DMS79 (cell line): Measurements from ENCODE around the gene RBFOX2.
"Not testable (repeated sequence)": the region's sequence is repeated elsewhere in the genome, so short reads cannot be mapped to it uniquely, and the experiment has no call there.

Experiments used
- DNase-seq: peaks from one replicate; lab custom pipeline; 2025; lab: John Stamatoyannopoulos, UW

The RBFOX2 gene

GRCh38 chr22:36028646-36029405 is at the start of gene RBFOX2:
Gene RBFOX2 (minus strand): TSS chr22:36028824. CDS start chr22:36028425, 399 bp downstream.
- peak; percentile 80 for DNase-seq

GRCh38 chr22:36077271-36077670 is 48.6 kb upstream of the RBFOX2 start:
- DNase-seq = no peak

DNA sequence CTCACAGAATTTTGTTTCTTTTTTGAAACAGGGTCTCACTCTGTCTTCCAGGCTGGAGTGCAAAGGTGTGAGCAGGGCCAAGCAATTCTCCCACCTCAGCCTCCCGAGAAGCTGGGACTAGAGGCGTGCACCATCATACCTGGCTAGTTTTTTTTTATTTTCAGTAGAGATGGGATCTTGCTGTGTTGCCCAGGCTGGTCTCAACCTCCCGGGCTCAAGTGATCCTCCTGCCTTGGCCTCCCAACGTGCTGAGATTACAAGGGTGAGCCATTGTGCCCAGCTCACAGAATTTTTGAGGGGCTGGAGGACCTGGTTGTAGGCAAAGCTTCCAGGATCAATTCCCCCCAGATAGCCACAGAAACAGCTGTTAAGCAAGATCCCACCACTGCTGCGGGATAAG is 47.1 kb upstream of the RBFOX2 start:
- DNase-seq = no peak

- no peak for DNase-seq
Observed at GRCh38 chr22:36075230-36075629, 46.6 kb upstream of the RBFOX2 start.

GRCh38 chr22:36073476-36073875 is 44.9 kb upstream of the RBFOX2 start:
- DNase-seq = no peak

DNA sequence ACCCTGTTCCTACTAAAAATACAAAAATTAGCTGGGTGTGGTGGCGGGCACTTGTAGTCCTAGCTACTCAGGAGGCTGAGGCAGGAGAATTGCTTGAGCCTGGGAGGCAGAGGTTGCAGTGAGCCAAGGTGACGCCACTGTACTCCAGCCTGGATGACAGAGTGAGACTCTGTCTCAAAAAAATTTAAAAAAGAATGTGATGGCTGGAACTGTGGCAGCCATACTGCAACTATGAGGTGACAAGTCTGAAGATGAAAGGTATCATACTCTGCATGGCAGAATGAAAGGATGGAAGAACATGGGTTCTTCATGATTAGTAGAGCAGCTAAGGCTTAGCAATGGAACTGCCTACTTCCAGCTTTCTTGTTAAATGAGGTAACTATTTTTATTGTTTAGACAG is 42.0 kb upstream of the RBFOX2 start:
- not testable (repeated sequence) for DNase-seq

- no peak for DNase-seq
Observed at GRCh38 chr22:36069368-36069767, 40.7 kb upstream of the RBFOX2 start.

GRCh38 chr22:36068776-36069344 is 40.2 kb upstream of the RBFOX2 start:
- no peak for DNase-seq

DNA sequence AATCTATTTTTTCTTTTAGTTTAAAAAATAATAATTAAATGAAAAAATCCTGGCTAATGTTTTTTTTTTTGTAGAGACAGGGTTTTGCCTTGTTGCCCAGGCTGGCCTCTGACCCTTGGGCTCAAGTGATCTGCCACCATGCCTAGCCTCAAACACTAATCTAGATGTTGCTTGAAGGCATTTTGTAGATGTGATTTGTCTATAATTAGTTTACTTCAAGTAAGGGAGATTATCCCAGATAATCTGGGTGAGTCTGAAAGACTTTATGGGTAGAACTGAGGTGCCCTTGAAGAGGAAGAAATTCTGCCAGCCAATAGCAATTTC is 38.6 kb upstream of the RBFOX2 start:
- DNase-seq = no peak

GRCh38 chr22:36065775-36066544 is 37.3 kb upstream of the RBFOX2 start:
- peak; percentile 52 for DNase-seq

GRCh38 chr22:36065462-36065774 is 36.8 kb upstream of the RBFOX2 start:
- no peak for DNase-seq

GRCh38 chr22:36064358-36064757 is 35.7 kb upstream of the RBFOX2 start:
- DNase-seq = no peak

DNA sequence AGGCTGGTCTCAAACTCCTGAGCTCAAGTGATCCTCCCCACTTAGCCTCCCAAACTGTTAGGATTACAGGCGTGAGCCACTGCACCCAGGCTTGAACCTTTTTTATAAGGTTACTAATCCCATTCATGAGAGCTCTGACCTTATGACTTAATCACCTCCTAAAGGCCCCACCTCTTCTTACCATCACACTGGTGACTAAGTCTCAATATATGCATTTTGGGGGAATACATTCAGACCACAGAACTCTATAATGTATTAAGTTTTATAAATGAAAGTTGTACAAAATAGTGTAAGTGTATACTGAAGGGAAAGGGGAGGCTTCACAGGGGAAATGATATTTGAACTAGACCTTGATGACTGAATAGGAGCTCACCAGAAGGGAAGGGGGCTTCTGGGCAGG is 28.4 kb upstream of the RBFOX2 start:
- no peak for DNase-seq

GRCh38 chr22:36055376-36056295 is 27.0 kb upstream of the RBFOX2 start:
- no peak for DNase-seq

- not testable (repeated sequence) for DNase-seq
Observed at GRCh38 chr22:36054446-36054845, 25.8 kb upstream of the RBFOX2 start.

DNA sequence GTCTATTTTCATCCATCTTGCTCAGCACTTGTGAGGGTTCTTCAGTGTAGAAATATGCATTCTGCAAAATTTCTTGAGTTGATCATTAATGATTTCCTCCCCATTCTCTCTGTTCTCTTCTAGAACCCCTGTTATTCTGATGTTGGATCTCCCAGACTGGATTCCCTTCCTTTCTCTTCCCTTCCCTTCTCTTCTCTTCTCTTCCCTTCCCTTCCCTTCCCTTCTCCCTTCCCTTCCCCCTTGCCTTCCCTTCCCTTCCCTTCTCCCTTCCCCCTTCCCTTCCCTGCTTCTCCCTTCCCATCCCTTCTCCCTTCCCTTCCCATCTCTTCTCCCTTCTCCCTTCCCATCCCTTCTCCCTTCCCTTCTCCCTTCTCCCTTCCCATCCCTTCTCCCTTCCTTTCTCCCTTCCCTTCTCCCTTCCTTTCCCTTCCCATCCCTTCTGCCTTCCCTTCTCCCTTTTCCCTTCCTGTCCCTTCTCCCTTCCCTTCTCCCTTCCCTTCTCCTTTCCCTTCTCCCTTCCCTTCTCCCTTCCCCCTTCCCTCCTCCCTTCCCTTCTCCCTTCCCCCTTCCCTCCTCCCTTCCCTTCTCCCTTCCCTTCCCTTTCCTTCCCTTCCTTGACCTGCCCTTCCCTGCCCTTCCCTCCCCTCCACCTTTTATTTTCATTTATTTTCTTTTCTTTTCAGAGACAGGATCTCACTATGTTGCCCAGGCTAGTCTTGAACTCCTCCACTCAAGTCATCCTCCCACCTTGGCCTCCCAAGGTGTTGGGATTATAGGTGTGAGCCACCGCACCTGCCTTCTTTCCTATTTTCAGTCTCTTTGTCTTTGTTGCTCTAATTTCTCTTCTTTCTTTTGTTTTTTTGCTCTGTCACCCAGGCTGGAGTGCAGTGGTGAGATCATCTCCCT is 24.9 kb upstream of the RBFOX2 start:
- no peak for DNase-seq

DNA sequence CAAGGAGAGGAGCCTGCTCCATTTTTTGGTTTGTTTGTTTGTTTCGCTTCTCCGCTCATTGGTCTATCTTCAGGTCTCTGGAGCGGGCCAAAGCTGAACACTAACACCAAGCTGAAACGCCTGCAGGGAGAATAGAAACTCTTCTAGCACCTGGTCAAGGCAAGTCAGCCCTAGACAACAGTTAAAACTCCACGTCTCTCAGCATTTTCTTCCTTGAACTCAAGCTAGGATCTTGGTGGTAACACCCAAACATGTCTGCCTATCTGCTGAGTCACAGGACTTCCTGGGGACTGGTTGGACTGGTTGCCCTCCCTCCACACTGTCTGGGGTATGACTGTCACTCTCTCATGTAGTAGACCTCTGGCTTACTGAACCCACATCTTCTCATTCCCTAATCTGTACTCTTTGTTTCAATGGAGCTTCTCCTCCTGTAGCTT is 23.9 kb upstream of the RBFOX2 start:
- DNase-seq = no peak

DNA sequence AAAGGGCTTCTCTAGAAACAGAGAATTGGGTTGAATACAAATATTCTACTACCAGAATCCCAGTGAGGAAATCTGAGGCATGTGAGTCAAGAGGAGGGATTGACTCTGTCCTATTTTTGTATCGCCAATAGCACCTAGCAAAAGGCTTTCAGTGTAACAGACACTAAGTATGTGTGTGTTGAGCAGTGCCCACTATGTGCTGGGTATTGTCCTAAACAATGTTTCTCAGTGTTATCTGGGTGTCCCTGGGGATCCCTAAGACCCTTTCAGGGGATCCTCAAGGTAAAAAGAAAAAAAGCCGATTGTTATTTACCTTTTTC is 21.0 kb upstream of the RBFOX2 start:
- no peak for DNase-seq

- DNase-seq = no peak
Observed at GRCh38 chr22:36048911-36049677, 20.5 kb upstream of the RBFOX2 start.

GRCh38 chr22:36044517-36044916 is 15.9 kb upstream of the RBFOX2 start:
- not testable (repeated sequence) for DNase-seq

DNA sequence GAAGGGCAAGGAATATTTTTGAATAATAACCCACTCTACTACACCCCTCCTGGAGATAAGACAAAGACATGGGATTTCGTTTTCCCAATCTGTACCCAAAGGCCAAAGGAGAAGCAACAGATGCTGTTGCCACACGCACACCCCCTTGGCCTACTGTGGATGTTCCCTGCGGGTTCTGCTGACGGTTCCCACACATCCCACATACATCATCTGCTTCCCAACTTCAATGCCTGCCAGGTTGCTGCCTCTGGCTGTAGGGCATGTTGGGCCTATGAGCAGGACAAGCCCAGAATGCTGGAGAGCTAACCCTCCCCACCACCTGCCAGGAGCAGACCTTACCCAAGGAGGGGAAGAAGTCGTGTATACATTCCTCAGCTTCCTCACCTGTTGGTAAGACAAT is 13.6 kb upstream of the RBFOX2 start:
- no peak for DNase-seq
